T47D (cell line): ENCODE measurements around the gene BOD1L1.

Experiments
- DNase-seq, 2 experiments: peaks; one replicate each; pipeline versions ENCODE4 v3.0.0 to v3.0.0-alpha.2; 2011 to 2012; ENCODE audit warnings: low read depth in 1 of 2, low spot score in 1 of 2
- JUND ChIP-seq: IDR thresholded peaks from 2 replicates; pipeline ENCODE4 v1.6.1; 2012; ENCODE audit warnings: low read depth
- in situ Hi-C: cut with HindIII; loops from 2 replicates; pipeline ENCODE4 v1.10.0; 2016; ENCODE audit warnings: low sequenced_read_pairs, low pct_unique_long_range_greater_than_20kb

The BOD1L1 gene

GRCh38 chr4:13642170-13642950 lies 14.8 kb upstream of the BOD1L1 start:
- in situ Hi-C loops = no loop called here
- TF ChIP-seq JUND = no peak
- no peak for DNase-seq

GRCh38 chr4:13641084-13641483 lies 13.6 kb upstream of the BOD1L1 start:
- no peak for TF ChIP-seq JUND
- DNase-seq = no peak
- in situ Hi-C loops = no loop called here

- no peak for DNase-seq
Observed at GRCh38 chr4:13640149-13640940, 12.8 kb upstream of the BOD1L1 start.

GRCh38 chr4:13635286-13635799 lies 7.8 kb upstream of the BOD1L1 start:
- no peak for TF ChIP-seq JUND
- no peak for DNase-seq
- in situ Hi-C loops = no loop called here

More at GRCh38 chr4:13640149-13640940, 12.8 kb upstream of the BOD1L1 start:
- TF ChIP-seq JUND = no peak
- in situ Hi-C loops = no loop called here

GRCh38 chr4:13633671-13634070 lies 6.1 kb upstream of the BOD1L1 start:
- no peak for DNase-seq
- in situ Hi-C loops = no loop called here
- no peak for TF ChIP-seq JUND

GRCh38 chr4:13627178-13627605 lies 333 bp downstream of the BOD1L1 start:
- in situ Hi-C loops = no loop called here
- TF ChIP-seq JUND = no peak
- DNase-seq = no peak

- TF ChIP-seq JUND = no peak
- no peak for DNase-seq
- in situ Hi-C loops = no loop called here
Observed at GRCh38 chr4:13626492-13627177, 890 bp downstream of the BOD1L1 start.

GRCh38 chr4:13618212-13618806 lies 9.2 kb downstream of the BOD1L1 start:
- TF ChIP-seq JUND = no peak
- in situ Hi-C loops = no loop called here
- no peak for DNase-seq

- in situ Hi-C loops = no loop called here
- no peak for TF ChIP-seq JUND
- DNase-seq = no peak
Observed at GRCh38 chr4:13617801-13618200, 9.7 kb downstream of the BOD1L1 start.

- TF ChIP-seq JUND = no peak
- in situ Hi-C loops = no loop called here
- DNase-seq = no peak
Observed at GRCh38 chr4:13616597-13616996, 10.9 kb downstream of the BOD1L1 start.

GRCh38 chr4:13615161-13615560 lies 12.4 kb downstream of the BOD1L1 start:
- no peak for TF ChIP-seq JUND
- in situ Hi-C loops = no loop called here
- no peak for DNase-seq

- in situ Hi-C loops = no loop called here
- no peak for TF ChIP-seq JUND
- DNase-seq = no peak
Observed at GRCh38 chr4:13612569-13612968, 15.0 kb downstream of the BOD1L1 start.
